Pancreas (tissue), 10 donors: ENCODE measurements around the gene HMX1. TPM values are rescaled to one million over a fixed set of nuclear protein-coding genes. Genes with fewer than 3 reads are reported as not detected.
A peak's percentile ranks its signal among the peaks of the same experiment; 100 is the strongest.

ENCODE experiments used
- ATAC-seq, 4 donors: fragments of 200-7000 bp; cut with Tn5 transposase; one replicate each; pipeline versions ENCODE4 v1.8.0 to v1.9.1; 2020; ENCODE audit warnings: mild to moderate bottlenecking in 4 of 4, moderate library complexity in 4 of 4
- DNase-seq, 6 donors: peaks; one replicate each; pipeline ENCODE4 v3.0.0-alpha.2; 2020
- FAIRE-seq: peaks from 2 replicates; lab custom pipeline; 2012; peaks lifted over from hg19 to GRCh38; lab: Jason Lieb, UNC
- H3K27ac ChIP-seq, 4 donors: fragments of 200-600 bp; sonication (generic); 1 replicate in 3 of 4; 2 replicates in 1 of 4; pipeline versions ENCODE4 v1.5.0 to v1.8.0; 2020
- H3K27me3 ChIP-seq, 4 donors: fragments of 200-600 bp; one replicate each; pipeline ENCODE4 v1.8.0; 2021
- H3K36me3 ChIP-seq, 3 donors: fragments of 200-600 bp; sonication (generic) in 1 of 3; one replicate each; pipeline versions ENCODE4 v1.5.0 to v1.8.0; 2020 to 2021
- H3K4me1 ChIP-seq, 3 donors: fragments of 200-600 bp; one replicate each; pipeline ENCODE4 v1.8.0; 2021
- H3K4me3 ChIP-seq, 4 donors: fragments of 200-600 bp; sonication (generic) in 2 of 4; one replicate each; pipeline versions ENCODE4 v1.5.0 to v1.8.0; 2020 to 2021
- H3K9me3 ChIP-seq, 4 donors: fragments of 200-600 bp; one replicate each; pipeline ENCODE4 v1.8.0; 2021
- WGBS, 2 donors: extraction: QIAGEN DNeasy Blood & Tissue Kit; methylation state at CpG; one replicate each; pipeline ENCODE4 v1.1.7; 2013; 5-methylcytosine and 5-hydroxymethylcytosine counted together
- intact Hi-C, 3 donors: fragments of 100-400 bp; cut with DNase I; formaldehyde crosslinking; loops; one replicate each; pipeline versions ENCODE4 v1.11.1 to v1.14.2; 2022
- polyA plus RNA-seq, 2 donors: library from polyadenylated mRNA; stranded (reverse); fragments of 200-250 nt; gene quantifications; one replicate each; pipeline ENCODE4 v1.2.3, GENCODE V29; 2013
- total RNA-seq, 6 donors: library from RNA; stranded (reverse); fragmentation: NEBNext Ultra II Directional in 4 of 6; extraction: Animal tissue kit (Norgen Biotek cat#: 25700) in 4 of 6; gene quantifications; one replicate each; pipeline versions ENCODE4 v1.2.1 to v1.2.4, GENCODE V29; 2021 to 2023
- TF ChIP-seq, protein P1 (sequence below), 4 donors: fragments of 200-600 bp; sonication (generic) in 3 of 4; IDR thresholded peaks; one replicate each; pipeline versions ENCODE4 v1.5.0 to v1.8.0; 2021; ENCODE audit warnings: antibody characterized with exemption in 4 of 4
- donor health status: healthy with polysubstance abuse.
- donor health status: DM: no; HTN: no; CAD: no; lungs with moderate emphysema.
- donor health status: DM: no; HTN: no; CAD: no.
- donor health status: control.
- donor health status: control.
- donor health status: Bipolar disorder and iron deficiency.
- donor health status: DM: yes; HTN: yes; CAD: no.
- donor health status: DM: no; HTN: no; CAD: no.
- donor health status: DM: no; HTN: no; CAD: no.
- donor health status: DM: yes; HTN: yes; CAD: no.

HMX1 gene
- total and polyA plus RNA-seq, 8 donors, result not detected

DNA sequence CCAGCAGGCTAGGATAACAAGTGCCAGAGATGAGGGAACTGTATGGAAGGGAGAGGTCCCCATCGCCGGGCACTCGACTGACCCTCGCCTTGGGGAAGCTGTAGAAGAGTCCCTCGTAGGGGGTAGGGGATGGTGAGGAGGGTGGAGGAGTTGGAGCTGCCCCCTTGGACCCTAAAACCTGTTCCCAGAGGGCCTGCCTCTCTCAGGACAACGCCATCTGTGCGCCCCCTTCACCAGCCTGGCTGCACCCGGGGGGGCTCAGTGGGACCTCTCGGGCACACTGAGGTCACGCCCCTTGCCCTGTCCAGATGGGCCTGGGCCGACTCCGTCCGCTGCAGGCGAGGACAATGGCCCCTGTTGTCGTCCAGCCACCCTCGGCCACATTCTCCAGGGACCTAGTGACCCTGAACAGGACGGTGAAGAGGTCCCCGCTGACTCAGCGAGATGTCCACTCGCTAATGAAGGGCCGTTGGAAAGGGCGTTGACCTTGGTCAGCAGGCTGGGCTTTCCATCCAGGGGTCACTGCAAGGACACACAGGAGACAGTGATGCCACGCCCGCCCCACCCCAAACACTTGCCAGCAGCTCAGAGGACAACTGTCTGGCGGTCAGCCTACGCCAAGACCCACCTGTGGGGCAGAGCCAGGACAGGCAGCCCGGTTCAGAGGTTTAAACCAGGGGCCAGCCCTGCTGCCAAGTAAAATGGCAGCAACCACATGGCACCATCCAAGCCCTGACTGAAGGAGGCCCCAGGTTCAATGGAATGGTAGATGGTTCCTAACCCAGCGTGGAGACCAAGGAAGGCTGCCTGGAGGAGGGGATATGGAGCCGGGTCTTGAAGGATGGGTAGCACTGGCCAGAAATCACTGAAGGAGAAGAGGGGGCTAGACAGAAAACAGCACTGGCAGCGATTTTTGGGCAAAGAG is 51.2 kb downstream of the HMX1 start:
- Histone ChIP-seq H3K9me3 (no peaks in the 10 kb centered on the region), H3K27ac (no peak overlapping the region), H3K36me3 (no peaks in the 10 kb centered on the region), H3K4me1 (no peaks in the 10 kb centered on the region), H3K27me3 (peaks cover 0 to 6% (median 0%) of the 10 kb centered on the region in 4 donors), H3K4me3 (no peak overlapping the region)
- 68 to 79% methylated on average over 30 of the region's 30 CpGs for WGBS, 2 donors
- intact Hi-C loops, result no loop called here
- TF ChIP-seq, protein P1, sequence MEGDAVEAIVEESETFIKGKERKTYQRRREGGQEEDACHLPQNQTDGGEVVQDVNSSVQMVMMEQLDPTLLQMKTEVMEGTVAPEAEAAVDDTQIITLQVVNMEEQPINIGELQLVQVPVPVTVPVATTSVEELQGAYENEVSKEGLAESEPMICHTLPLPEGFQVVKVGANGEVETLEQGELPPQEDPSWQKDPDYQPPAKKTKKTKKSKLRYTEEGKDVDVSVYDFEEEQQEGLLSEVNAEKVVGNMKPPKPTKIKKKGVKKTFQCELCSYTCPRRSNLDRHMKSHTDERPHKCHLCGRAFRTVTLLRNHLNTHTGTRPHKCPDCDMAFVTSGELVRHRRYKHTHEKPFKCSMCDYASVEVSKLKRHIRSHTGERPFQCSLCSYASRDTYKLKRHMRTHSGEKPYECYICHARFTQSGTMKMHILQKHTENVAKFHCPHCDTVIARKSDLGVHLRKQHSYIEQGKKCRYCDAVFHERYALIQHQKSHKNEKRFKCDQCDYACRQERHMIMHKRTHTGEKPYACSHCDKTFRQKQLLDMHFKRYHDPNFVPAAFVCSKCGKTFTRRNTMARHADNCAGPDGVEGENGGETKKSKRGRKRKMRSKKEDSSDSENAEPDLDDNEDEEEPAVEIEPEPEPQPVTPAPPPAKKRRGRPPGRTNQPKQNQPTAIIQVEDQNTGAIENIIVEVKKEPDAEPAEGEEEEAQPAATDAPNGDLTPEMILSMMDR (IDR thresholded peaks at IDR 0.05), result no peak
- no peak for ATAC-seq
- peak in 2 of 6 donors; percentile 14 to 59 for DNase-seq
- FAIRE-seq, result no peak

DNA sequence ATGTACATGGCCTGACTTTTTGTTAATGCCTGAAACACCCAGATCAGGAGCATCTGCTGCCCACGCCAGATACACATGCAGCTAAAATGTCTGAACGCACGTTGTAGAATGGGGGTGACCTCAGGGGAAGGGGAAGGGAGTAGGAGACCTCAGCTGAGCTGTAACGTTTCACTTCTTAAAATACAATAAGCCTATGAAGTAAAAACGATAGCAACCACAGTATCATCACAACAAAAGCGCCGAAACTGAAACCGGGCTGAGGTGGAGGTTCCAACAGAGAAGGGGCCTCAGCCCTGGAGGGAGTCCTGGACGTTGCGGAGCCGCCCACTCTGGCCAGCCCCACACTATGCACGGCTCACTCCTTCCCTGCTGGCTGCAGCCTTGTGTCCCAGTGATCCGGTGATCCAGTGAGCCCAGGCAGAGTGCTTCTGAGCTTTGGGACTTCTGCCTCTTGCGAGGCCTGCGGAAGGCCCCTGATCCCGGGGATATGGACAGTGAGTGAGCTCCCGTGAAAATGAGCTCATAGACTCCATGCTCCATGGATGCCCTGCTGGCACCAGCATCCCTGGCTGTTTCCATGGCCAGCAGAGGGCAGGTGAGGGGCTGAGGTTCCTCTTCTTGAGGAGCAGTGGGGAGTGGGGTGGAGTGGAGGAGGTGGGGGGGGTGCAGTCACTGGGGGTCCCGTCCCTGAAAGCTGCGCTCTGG is 52.0 kb downstream of the HMX1 start:
- DNase-seq (peak in 2 of 6 donors; percentile 2 to 26), ATAC-seq (no peak), FAIRE-seq (no peak)
- intact Hi-C loops, result no loop called here
- no peak overlapping the region for H3K4me3 ChIP-seq
- no peaks in the 10 kb centered on the region for H3K36me3 ChIP-seq
- TF ChIP-seq, protein P1 (IDR thresholded peaks at IDR 0.05), result no peak
- no peaks in the 10 kb centered on the region for H3K4me1 ChIP-seq
- 55 to 65% methylated on average over 19 of the region's 19 CpGs for WGBS, 2 donors
- H3K9me3 ChIP-seq, result no peaks in the 10 kb centered on the region
- peaks cover 0 to 6% (median 0%) of the 10 kb centered on the region in 4 donors for H3K27me3 ChIP-seq
- H3K27ac ChIP-seq, result no peak overlapping the region

DNA sequence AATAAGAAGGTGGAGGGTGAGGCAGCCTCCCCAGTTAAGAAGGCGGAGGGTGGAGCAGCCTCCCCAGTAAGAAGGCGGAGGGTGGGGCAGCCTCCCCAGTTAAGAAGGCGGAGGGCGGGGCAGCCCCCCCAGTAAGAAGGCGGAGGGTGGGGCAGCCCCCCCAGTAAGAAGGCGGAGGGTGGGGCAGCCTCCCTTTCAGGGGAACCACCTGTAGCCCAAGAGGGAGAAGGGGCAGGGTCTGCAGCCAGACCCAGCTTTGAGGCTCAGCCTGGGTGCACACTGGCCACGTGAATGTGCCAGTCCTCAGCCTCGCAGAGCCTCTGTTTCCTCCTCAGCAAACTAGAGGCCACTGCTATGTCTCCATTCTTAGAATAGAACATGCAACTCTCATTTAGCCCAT is 52.6 kb downstream of the HMX1 start:
- Histone ChIP-seq H3K4me3 (no peak overlapping the region), H3K27me3 (peaks cover 0 to 5% (median 0%) of the 10 kb centered on the region in 4 donors), H3K36me3 (no peaks in the 10 kb centered on the region), H3K9me3 (no peaks in the 10 kb centered on the region), H3K27ac (no peak overlapping the region), H3K4me1 (no peaks in the 10 kb centered on the region)
- TF ChIP-seq, protein P1 (IDR thresholded peaks at IDR 0.05), result no peak
- FAIRE-seq (no peak), DNase-seq (peak in 1 of 6 donors; percentile 9), ATAC-seq (no peak)
- 52 to 58% methylated on average over 3 to 8 of the region's 8 CpGs for WGBS, 2 donors
- intact Hi-C loops, result no loop called here

DNA sequence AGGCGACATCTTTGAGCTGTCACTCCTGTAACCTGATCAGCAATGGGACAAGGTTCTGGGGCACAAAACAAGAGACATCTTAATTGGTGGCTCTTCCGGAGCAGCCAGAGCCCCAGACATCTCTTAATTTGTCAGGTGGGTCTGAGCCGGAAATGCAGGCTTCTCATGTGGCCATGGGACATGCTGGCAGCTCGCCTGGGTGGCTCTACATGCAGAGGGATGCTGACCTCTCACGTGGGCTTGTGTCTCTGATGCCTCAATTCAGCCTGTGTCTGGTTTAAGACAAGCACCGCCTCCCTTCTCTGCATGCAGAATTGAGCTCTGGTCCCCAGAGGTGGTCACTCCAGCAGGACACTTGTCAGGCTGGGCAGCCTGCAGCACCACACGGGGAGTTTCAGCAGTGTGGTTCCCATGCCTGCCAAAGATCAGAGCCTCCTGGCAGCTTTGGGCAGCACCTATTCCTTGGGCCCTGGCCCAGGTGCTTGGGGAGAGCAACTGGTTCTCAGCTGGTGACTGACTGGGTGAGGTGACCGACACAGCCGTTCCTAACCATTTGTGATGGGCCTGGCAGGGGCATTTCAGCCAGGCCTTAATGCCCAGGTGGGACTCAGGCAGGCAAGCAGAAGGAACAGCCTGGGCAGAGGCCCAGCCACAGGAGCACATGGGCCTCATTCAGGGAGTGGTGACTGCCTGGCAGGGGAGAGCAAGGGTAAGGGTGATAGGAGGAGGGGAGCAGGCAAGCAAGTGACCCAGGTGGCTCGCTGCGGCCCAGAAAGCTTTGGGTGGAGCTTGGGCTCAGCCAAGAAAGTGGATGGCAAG is 53.4 kb downstream of the HMX1 start:
- no peak overlapping the region for H3K4me3 ChIP-seq
- 45 to 51% methylated on average over 11 of the region's 11 CpGs for WGBS, 2 donors
- TF ChIP-seq, protein P1 (IDR thresholded peaks at IDR 0.05), result no peak
- no peaks in the 10 kb centered on the region for H3K4me1 ChIP-seq
- H3K36me3 ChIP-seq, result no peaks in the 10 kb centered on the region
- peak in 3 of 6 donors; percentile 15 to 40 (median 20) for DNase-seq
- no peak for ATAC-seq
- no peaks in the 10 kb centered on the region for H3K9me3 ChIP-seq
- no peaks in the 10 kb centered on the region for H3K27me3 ChIP-seq
- H3K27ac ChIP-seq, result no peak overlapping the region
- intact Hi-C loops, result no loop called here
- no peak for FAIRE-seq
